GM18907 (cell line): ENCODE results near the gene IRAG1.

Experiments
- ATAC-seq: cut with Tn5 transposase; IDR thresholded peaks from one replicate; pipeline ENCODE4 v1.9.1; 2021; ENCODE audit warnings: mild to moderate bottlenecking, moderate library complexity; ENCODE audit not compliant: unreplicated experiment

The IRAG1 gene

GRCh38 chr11:10646005-10646404 is 47.5 kb downstream of the IRAG1 start:
- no peak for ATAC-seq

- ATAC-seq = no peak
These were observed 48.3 kb downstream of the IRAG1 start for GRCh38 chr11:10645212-10645795.
